HG02885 (cell line): ENCODE measurements around the gene SYT2.
"Not testable (repeated sequence)": the region's sequence is repeated elsewhere in the genome, so short reads cannot be mapped to it uniquely, and the experiment has no call there.

Experiments used
- ATAC-seq: cut with Tn5 transposase; IDR thresholded peaks from one replicate; pipeline ENCODE4 v1.9.1; 2021; ENCODE audit warnings: mild to moderate bottlenecking; ENCODE audit not compliant: unreplicated experiment, poor library complexity

SYT2 gene

GRCh38 chr1:202556037-202556436, 154.2 kb downstream of the SYT2 start:
- ATAC-seq = not testable (repeated sequence)

DNA sequence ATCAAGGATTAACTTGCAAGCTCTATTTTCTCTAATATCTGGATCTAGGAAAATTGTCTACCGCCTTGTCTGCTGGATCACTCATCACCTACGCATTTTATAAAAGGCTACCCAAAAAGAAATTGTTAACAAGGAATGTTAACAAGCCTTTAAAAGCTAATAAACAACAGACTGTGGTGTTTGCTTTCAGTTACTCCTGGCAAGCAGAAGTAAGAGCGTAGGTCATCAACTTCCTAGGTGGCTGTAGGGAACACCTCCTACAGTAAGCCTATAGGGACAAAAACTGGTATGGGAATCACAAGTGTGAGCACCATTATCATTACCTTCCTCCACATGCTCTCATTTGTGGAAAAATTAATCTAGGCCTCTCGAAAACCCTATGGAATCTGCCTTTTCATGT, 155.6 kb downstream of the SYT2 start:
- not testable (repeated sequence) for ATAC-seq

- ATAC-seq = peak; percentile 74
Observed at GRCh38 chr1:202553560-202554038, 156.7 kb downstream of the SYT2 start.

DNA sequence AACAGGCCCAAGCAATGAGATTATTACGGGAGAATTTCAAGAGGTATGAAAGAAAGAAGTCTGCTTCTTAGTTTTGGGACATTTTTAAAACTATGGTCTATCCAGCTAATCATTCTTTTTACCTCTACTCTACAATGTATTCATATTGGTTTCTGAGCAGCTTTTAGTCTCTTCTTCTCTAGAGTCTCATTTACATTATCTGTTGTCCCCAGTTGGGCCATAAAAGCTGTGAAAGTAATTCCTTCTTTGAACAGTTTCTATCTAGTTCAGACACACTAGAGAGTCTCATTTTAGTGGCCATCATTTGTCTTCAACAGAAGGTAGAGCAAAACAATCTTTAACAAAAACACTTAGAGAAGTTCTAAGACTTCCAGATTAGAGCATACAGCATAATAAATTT, 157.2 kb downstream of the SYT2 start:
- not testable (repeated sequence) for ATAC-seq

DNA sequence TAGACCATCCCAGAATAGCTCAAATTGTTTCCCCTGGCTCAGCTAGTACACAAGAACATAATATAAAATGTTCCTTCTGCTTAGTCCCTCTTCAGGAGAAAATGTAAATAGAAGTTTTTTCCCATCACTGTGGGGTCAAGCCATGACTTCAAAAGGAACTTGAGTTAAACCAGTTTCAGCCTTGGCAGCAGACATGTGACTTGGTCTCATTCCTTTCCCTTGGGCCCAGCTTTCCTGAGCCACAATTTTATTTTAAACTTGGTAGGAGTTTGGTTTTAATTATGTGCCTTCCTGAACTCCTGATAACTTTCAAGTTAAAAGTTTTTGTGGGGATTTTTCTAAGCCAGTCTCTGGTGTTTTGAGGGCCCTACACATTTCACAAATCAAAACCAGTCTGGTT, 157.6 kb downstream of the SYT2 start:
- not testable (repeated sequence) for ATAC-seq

DNA sequence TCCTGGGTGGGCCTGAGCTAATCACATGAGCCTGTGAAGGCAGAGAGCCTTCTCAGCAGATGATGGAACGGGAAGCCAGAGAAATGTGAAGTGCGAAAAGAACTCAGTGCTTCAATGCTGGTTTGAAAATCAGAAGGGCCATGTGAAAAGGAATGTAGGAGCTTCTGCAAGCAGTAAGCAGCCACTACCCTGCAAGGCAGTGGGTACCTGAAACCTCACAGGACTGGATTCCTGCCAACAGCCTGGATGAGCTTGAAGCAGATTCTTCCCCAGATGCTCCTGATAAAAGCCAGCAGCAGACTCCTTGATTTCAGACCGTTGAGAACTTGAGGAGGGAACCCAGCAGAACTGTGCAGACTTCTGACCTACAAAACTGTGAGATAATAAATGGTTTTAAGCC, 158.6 kb downstream of the SYT2 start:
- ATAC-seq = no peak

- not testable (repeated sequence) for ATAC-seq
Observed at GRCh38 chr1:202550088-202550487, 160.2 kb downstream of the SYT2 start.

DNA sequence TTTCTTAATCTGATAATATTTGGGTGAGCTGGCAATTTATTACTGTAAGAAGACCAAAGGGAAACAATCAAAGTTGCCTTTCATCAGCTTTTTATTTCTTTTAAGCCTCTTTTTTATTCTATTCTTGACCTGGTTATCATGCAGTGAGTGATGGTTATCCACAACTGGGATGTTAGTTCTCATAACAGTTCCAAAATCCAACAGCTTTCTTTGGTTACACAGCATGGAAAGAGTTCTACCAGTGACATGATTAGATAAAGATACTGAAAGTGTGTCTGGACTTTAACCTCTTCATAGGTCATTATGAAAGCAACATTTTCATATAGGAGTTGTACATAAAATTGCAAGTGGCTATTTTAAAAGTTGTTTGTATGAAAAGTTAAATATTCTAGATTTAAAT, 163.0 kb downstream of the SYT2 start:
- ATAC-seq = no peak

DNA sequence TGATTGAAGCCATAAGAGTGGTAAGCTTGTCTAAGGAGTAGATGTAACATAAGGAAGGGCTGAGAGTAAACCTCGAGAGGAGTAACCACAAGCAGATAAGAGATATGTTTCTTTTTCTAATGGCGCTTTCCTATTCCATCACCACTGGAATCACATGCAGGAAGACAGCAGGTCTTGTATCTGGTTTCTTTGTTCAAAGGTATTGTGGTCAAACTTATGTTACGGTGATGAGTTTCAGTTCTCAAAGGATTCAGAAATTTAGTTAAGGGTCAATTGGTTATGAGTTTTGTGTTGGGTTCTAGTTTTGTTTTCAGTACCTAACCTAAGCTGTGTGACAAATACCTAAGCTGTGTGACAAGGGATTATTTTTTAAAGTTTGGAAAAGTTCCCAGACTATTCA, 163.5 kb downstream of the SYT2 start:
- ATAC-seq = peak; percentile 73

DNA sequence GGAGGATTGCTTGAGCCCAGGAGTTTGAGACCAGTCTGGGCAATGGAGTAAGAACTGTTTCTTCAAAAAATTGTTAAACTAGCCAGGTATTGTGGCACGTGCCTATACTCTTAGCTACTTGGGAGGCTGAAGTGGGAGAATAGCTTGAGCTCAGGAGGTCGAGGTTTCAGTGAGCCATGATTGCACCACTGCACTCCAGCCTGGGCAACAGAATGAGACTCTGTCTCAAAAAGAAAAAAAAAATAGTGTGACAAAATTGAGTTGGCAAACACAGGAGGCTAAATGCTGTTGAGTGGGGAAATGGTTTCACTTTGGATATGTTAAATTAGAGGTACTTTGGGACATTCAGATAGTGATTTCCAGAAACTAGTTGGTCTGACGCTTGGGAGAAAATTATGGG, 163.9 kb downstream of the SYT2 start:
- ATAC-seq = not testable (repeated sequence)

DNA sequence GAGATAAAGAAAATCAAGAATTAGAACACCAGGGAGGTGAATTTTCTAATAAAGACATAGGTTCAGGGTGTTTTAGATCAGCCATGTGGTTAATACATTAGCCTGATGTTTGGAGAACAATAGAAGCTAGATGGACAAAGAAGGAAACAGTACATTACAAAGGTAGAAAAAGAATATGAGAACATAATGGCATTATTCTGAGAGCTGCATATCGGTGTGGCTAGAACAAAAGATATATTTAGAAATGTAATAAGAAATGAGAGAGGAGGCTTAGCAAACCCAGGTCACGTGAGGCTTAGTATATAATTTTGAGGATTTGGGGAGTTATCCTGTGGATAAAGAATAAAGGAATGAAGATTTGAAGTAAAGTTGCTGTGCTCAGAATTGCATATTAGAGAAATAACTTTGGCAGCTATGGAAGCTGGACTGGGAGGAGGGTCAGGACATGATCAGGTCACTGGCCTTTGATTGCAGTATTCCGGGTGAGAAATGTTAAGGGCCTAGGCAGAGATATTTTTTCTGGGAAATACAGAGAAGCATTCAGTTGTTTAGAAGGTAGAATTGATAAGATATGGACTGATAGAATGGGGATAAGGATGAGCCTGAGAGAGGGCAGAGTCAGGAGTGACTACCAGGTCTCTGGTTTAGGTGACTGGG, 164.5 kb downstream of the SYT2 start:
- ATAC-seq = not testable (repeated sequence)

DNA sequence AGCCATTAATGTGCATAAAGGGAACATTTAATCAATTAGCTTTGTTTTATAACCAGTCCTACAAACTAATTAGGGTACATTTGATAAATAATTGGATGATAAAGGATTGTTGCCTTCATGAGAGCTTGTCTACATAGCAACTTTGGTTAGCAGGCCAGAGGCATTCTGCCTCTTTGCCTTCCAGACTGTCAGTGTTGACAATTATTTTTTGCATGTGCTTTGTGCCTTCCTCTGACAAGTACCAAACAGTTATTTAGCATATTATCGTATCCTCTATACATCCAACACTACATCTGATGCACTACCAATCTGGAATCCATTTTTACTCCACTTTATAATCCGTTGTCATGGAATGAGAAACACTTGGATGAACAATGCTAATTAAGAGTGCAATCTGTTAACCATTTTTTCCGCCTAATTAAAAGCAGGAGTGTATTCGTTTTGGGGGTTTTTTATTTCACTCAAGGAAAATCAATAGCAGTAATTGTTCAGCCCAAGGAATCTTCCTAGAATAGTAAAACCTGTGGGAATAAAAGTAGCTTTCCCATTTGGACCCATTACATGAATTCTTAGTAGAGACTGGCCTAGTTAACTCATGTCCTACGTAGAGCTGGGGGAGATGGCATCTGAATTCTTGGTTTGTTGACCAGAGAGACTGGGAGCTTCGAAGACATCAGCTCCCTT, 165.3 kb downstream of the SYT2 start:
- ATAC-seq = not testable (repeated sequence)

GRCh38 chr1:202543537-202543936, 166.7 kb downstream of the SYT2 start:
- ATAC-seq = not testable (repeated sequence)

- not testable (repeated sequence) for ATAC-seq
Observed at GRCh38 chr1:202542415-202542814, 167.8 kb downstream of the SYT2 start.

GRCh38 chr1:202540858-202541257, 169.4 kb downstream of the SYT2 start:
- not testable (repeated sequence) for ATAC-seq
